ENCODE data around the gene PTEN.

GRCh38 chr10:87927091-87927490, 63.7 kb downstream of the PTEN start:
- TF ChIP-seq POLR2AphosphoS5 (IDR thresholded peaks at IDR 0.05; ENCODE audit: low read depth, low read length): no peak
- TF ChIP-seq POU2F2 (IDR thresholded peaks at IDR 0.05; ENCODE audit: low read depth, low read length): no peak
- TF ChIP-seq POLR2A (IDR thresholded peaks at IDR 0.05; ENCODE audit: low read depth, low read length): no peak
- no peak for TF ChIP-seq TAF1 (IDR thresholded peaks at IDR 0.05; ENCODE audit: low read depth, low read length)
- no peak for TF ChIP-seq SPI1 (IDR thresholded peaks at IDR 0.05; ENCODE audit: low read depth, low read length)
